ENCODE data around the gene FTCD.
"Not testable (repeated sequence)": the region's sequence is repeated elsewhere in the genome, so short reads cannot be mapped to it uniquely, and the experiment has no call there.

The FTCD gene, protein sequence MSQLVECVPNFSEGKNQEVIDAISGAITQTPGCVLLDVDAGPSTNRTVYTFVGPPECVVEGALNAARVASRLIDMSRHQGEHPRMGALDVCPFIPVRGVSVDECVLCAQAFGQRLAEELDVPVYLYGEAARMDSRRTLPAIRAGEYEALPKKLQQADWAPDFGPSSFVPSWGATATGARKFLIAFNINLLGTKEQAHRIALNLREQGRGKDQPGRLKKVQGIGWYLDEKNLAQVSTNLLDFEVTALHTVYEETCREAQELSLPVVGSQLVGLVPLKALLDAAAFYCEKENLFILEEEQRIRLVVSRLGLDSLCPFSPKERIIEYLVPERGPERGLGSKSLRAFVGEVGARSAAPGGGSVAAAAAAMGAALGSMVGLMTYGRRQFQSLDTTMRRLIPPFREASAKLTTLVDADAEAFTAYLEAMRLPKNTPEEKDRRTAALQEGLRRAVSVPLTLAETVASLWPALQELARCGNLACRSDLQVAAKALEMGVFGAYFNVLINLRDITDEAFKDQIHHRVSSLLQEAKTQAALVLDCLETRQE

GRCh38 chr21:46155514-46156377 lies at the start of gene FTCD:
TSS of gene FTCD (minus strand) at chr21:46155579. CDS start at chr21:46155523, 56 bp downstream.
- H3K27ac Mint-ChIP-seq, result no peak within 1 kb of the TSS
- H3K36me3 Mint-ChIP-seq, result no peaks in the 10 kb centered on the region
- no peaks in the 10 kb centered on the region for H3K27me3 Mint-ChIP-seq
- no peaks in the 10 kb centered on the region for H3K9me3 Mint-ChIP-seq
- H3K4me1 Mint-ChIP-seq, result no peaks in the 10 kb centered on the region
- H3K4me3 Mint-ChIP-seq, result no peak within 1 kb of the TSS

DNA sequence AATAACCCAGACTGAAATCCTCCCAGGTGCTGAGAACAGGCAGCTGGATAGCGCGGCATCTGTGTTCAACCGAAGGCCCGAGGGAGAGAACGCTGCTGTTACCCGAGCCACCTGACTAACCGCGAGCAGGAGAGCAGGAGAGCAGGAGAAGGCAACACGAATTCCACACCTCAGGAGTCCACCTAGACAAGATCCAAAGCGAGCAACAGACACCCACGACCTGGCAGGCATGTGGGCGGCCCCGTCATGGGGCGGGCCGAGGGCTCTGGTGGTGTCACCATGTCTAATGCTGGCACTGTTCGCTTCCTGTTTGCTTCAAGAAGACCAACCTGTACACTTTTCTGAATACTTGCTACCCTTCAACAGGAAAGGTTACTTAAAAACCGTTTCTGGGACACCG lies 49.8 kb upstream of the FTCD start:
- H3K36me3 Mint-ChIP-seq, result peaks cover 2% of the 10 kb centered on the region
- no peaks in the 10 kb centered on the region for H3K27me3 Mint-ChIP-seq
- H3K4me3 Mint-ChIP-seq, result no peak overlapping the region
- no peaks in the 10 kb centered on the region for H3K9me3 Mint-ChIP-seq
- H3K27ac Mint-ChIP-seq, result no peak overlapping the region
- no peaks in the 10 kb centered on the region for H3K4me1 Mint-ChIP-seq

DNA sequence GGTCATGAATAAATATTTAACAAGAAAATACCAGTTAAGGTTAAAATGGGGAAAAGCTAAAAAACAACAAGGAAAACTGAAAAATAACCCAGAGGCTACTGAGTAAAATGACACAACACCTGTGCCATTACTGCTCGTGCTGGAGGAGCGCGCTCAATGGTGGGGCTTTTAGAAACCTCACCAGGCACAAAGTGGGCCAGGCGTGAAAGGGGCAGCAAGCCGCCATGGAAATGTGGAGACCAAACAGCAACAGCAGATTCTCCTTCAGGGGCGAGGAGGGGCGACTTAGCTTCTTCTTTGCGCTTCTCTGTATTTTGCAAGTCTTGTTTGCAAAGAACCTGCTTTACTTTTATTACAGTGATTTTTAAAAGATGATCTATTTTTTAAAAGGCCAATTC lies 47.8 kb upstream of the FTCD start:
- no peaks in the 10 kb centered on the region for H3K4me1 Mint-ChIP-seq
- no peaks in the 10 kb centered on the region for H3K27me3 Mint-ChIP-seq
- H3K4me3 Mint-ChIP-seq, result no peak overlapping the region
- no peaks in the 10 kb centered on the region for H3K9me3 Mint-ChIP-seq
- peaks cover 10% of the 10 kb centered on the region for H3K36me3 Mint-ChIP-seq
- no peak overlapping the region for H3K27ac Mint-ChIP-seq

DNA sequence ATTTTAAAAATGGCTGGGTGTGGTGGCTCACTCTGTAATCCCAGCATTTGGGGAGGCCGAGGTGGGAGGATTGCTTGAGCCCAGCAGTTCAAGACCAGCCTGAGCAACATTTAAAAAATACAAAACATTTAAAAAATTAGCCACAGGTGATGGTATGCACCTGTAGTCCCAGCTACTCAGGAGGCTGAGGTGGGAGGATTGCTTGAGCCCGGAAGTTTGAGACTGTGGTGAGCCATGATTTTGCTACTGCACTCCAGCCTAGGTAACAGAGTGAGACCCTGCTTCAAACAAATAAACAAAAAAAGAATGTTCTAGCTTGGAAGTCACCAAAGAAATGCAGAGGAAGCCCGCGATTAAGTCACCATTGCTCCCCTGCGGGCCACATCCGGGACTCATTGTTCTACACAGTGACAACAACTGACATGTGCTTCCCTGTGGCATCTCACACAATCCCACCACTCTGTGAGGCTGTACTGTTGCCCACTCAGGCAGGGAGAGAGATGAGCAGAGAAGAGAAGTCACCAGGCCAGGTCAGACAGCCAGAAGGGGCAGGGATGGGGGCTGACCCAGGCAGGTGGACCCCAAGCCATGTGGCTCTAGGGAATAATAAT lies 47.3 kb upstream of the FTCD start:
- Mint-ChIP-seq H3K36me3 (peaks cover 10% of the 10 kb centered on the region), H3K27ac (no peak overlapping the region), H3K4me3 (no peak overlapping the region), H3K4me1 (no peaks in the 10 kb centered on the region), H3K27me3 (no peaks in the 10 kb centered on the region), H3K9me3 (no peaks in the 10 kb centered on the region)

DNA sequence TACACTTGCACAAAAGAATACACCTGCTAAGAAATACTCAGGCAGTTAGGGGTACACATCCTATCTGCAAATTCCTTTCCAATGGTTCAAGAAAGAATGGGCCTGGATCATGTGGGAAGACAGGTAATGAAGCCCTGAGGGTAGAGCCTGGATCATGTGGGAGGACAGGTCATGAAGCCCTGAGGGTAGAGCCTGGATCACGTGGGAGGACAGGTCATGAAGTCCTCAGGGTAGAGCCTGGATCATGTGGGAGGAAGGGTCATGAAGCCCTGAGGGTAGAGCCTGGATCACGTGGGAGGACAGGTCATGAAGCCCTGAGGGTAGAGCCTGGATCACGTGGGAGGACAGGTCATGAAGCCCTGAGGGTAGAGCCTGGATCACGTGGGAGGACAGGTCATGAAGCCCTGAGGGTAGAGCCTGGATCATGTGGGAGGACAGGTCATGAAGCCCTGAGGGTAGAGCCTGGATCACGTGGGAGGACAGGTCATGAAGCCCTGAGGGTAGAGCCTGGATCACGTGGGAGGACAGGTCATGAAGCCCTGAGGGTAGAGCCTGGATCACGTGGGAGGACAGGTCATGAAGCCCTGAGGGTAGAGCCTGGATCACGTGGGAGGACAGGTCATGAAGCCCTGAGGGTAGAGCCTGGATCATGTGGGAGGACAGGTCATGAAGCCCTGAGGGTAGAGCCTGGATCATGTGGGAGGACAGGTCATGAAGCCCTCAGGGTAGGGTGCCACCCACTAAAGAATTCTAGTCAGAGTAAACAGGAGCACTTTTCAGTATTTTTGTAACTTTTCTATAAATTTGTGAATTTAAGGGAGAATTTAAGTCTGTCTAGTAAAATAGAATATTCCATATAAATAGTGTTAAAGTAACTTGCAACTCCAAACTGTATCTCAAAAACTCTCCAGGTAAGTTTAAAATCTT lies 45.8 kb upstream of the FTCD start:
- not testable (repeated sequence) for H3K4me1 Mint-ChIP-seq, H3K27me3 Mint-ChIP-seq, H3K27ac Mint-ChIP-seq, H3K4me3 Mint-ChIP-seq, H3K9me3 Mint-ChIP-seq, H3K36me3 Mint-ChIP-seq

- Mint-ChIP-seq H3K36me3 (peaks cover 11% of the 10 kb centered on the region), H3K27me3 (no peaks in the 10 kb centered on the region), H3K27ac (no peak overlapping the region), H3K4me3 (no peak overlapping the region), H3K4me1 (no peaks in the 10 kb centered on the region), H3K9me3 (no peaks in the 10 kb centered on the region)
Observed at GRCh38 chr21:46199436-46200373, 44.3 kb upstream of the FTCD start.

- H3K27me3 Mint-ChIP-seq, result no peaks in the 10 kb centered on the region
- H3K4me3 Mint-ChIP-seq, result no peak overlapping the region
- H3K4me1 Mint-ChIP-seq, result no peaks in the 10 kb centered on the region
- no peak overlapping the region for H3K27ac Mint-ChIP-seq
- H3K36me3 Mint-ChIP-seq, result peaks cover 13% of the 10 kb centered on the region
- H3K9me3 Mint-ChIP-seq, result no peaks in the 10 kb centered on the region
Observed at GRCh38 chr21:46196733-46197132, 41.4 kb upstream of the FTCD start.

DNA sequence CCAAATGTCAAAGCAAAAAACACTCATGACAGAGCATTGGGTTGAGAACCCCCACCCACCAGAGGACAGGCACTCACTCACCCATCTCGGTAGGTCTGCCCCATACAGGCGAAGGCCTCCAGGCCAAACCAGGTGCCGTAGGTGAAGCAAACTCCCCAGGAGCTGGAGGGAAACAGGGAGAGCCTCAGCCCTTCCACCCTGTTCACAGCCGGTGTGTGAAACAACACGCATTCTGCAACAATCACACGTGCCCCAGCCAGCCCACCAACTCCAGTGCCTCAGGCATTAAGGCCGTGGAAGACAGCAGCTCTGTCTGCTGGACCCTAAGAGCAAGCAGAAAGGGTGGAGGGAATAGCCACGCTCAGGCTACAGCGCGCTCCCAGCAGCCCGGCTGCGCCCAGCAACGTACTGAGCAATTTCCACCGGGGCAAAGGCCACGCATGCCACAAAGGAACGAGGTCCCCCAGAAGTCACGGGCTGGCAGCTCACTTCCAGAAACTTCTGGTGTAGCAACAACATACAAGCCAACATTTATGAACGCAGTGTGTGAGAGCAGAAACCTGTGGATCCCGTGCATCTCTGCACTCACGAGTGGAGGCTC lies 40.3 kb upstream of the FTCD start:
- Mint-ChIP-seq H3K4me1 (no peaks in the 10 kb centered on the region), H3K27ac (no peak overlapping the region), H3K9me3 (no peaks in the 10 kb centered on the region), H3K27me3 (no peaks in the 10 kb centered on the region), H3K4me3 (no peak overlapping the region), H3K36me3 (peaks cover 13% of the 10 kb centered on the region)

DNA sequence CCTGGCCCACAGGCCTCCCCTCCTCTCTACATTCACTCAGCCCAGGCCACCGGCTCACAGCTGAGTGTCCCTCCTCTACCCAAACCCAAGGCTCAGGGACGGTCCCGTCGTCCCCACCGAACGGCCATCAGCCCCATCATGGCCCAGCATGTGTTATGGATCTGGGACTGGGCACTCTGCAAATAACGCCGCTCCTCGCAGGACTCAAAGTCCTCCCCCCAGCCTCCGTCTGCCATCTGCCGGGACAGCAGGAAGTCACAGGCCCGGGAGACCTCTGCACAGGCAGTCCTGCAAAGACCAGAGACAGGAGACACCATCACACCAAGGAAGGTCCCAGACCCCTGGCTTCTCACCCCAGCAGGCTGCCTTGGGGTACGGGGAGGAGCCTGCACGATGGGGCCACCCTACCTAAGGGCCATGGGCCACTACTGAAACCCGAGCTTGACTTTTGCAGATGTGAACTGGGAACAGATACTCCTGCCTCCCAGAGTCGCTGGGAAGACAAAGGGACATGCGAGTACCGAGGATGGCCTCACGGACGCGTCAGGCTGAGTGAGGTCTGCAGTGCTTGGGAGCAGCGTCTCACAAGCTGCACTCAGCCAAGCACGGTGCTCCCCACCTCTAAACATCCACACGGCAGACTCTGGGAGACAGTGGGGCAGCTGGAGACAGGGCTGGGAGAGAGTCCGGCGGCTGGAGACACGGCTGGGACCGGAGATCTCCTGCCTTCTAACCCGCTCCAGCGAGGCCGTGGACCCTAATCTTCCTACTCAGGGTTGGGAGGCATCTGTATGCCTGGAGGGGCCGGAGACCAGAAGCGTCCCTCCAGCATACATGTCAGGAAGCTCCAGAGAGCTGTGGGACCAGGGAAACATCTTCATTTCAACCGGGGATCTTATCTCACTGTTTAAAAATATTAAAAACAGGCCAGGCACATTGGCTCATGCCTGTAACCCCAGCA lies 39.3 kb upstream of the FTCD start:
- Mint-ChIP-seq H3K4me3 (no peak overlapping the region), H3K27ac (no peak overlapping the region), H3K9me3 (no peaks in the 10 kb centered on the region), H3K27me3 (no peaks in the 10 kb centered on the region), H3K4me1 (no peaks in the 10 kb centered on the region), H3K36me3 (peaks cover 8% of the 10 kb centered on the region)

DNA sequence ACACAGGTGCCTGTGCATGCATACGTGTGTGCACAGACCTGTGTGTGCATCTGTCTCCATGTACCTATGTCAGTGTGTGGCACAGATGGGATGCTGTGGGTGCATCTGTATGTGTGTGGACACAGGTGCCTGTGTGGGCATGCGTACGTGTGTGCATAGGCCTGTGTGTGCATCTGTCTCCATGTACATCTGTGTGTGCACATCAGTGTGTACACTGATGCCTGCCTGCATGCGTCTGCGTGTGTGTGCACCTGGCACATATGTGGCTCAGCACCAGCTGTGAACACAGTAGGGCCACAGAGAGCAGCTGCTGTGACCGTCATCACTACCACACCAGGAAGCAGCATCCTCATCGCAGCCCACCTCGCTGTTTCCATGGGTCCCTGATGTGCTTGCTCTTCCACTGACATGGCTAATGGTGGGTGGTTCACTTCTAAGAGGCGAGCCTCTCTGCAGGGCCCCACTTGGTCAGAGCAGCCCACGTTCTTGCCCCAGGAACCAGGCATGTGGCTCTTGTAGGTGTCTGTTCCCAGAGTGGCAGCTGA lies 38.5 kb upstream of the FTCD start:
- no peaks in the 10 kb centered on the region for H3K4me1 Mint-ChIP-seq
- peaks cover 4% of the 10 kb centered on the region for H3K36me3 Mint-ChIP-seq
- H3K27ac Mint-ChIP-seq, result no peak overlapping the region
- no peaks in the 10 kb centered on the region for H3K27me3 Mint-ChIP-seq
- H3K4me3 Mint-ChIP-seq, result no peak overlapping the region
- no peaks in the 10 kb centered on the region for H3K9me3 Mint-ChIP-seq

DNA sequence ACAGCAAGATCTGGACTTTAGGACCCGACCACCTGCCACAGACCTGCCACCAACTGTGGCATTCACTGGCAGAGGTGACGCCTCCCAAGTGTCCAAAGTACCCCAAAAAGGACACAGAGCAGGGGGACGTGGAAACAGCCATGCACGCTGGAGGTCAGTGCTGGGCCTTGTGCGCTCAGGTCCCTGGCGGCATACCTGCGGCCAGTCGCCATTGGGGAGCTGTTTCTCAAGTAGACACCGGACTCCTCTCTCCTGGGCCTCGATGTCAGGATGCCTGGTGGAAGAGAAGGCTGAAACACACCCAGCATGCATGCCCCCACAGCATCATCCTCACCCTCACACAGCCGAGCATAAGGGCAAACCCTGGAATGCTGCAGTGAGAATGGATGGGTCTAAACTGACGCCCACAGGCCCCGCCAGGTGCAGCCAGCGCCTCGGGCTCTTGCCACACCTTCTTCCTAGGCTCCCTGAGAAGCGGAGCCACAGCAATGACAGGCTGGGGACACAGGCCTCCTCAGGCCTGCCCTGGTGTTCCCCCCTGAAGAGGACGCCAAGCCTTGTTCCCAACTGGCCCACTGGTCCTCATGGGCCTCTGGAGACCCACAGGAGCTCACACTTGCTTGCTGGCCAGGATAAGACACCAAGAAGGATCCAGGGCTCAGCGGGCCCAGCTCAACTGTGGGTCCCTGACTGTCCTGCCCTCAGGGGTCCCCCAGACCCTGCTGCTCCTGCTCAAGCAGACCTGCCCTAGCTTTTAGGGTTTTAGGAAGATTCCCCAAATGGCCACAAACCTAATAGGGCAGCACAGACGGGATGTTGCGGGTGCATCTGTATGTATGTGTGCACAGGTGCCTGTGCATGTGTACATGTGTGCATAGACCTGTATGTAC lies 36.6 kb upstream of the FTCD start:
- Mint-ChIP-seq H3K4me1 (no peaks in the 10 kb centered on the region), H3K9me3 (no peaks in the 10 kb centered on the region)

DNA sequence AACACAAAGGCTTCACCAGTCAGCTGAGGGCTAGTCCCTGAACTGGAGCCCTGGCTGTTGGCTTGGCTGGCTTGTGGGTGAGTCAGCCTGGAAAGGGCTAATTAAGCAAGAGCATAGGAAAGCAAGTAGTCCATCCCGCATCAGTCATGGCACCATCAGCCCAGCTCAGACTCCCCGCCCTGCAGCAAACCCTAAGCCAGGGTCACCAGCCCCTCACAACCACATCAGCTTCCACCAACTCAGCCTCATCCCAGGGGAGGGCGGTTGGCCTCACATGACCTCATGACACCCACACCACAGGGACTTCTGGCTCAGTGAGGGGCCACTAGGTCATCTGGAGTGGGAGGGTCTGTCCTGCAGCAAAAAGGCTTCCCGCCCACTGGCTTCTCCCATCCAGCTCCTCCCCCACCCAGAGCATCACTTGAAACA lies 35.9 kb upstream of the FTCD start:
- H3K27ac Mint-ChIP-seq, result peak overlapping the region; percentile 30
- no peaks in the 10 kb centered on the region for H3K27me3 Mint-ChIP-seq
- H3K9me3 Mint-ChIP-seq, result no peaks in the 10 kb centered on the region
- H3K36me3 Mint-ChIP-seq, result peaks cover 4% of the 10 kb centered on the region
- no peak overlapping the region for H3K4me3 Mint-ChIP-seq
- no peaks in the 10 kb centered on the region for H3K4me1 Mint-ChIP-seq

More for the DNA sequence above, 36.6 kb upstream of the FTCD start:
- Mint-ChIP-seq H3K27ac (peak overlapping the region; percentile 30), H3K4me3 (no peak overlapping the region), H3K27me3 (no peaks in the 10 kb centered on the region), H3K36me3 (peaks cover 4% of the 10 kb centered on the region)
